ENCODE results near the gene OR4B1.

Gene OR4B1

GRCh38 chr11:48261600-48261999 is 45.0 kb downstream of the OR4B1 start:
- DNase-seq (ENCODE audit: low read depth) = no peak

GRCh38 chr11:48263423-48263911 is 46.9 kb downstream of the OR4B1 start, which contains the start of gene OR4X1:
TSS of gene OR4X1 (plus strand) at chr11:48263861. CDS start at chr11:48263861, 0 bp downstream.
- DNase-seq (ENCODE audit: low read depth) = no peak

Measured in non-pigmented ciliary epithelial cell (primary cell).